AG20443 (cell line): Measurements from ENCODE around the gene GRM8.
"Not testable (repeated sequence)": the region's sequence is repeated elsewhere in the genome, so short reads cannot be mapped to it uniquely, and the experiment has no call there.

Source experiments
- DNase-seq: peaks from one replicate; pipeline ENCODE4 v3.0.0; 2012; ENCODE audit warnings: low spot score, mixed read lengths

The GRM8 gene

DNA sequence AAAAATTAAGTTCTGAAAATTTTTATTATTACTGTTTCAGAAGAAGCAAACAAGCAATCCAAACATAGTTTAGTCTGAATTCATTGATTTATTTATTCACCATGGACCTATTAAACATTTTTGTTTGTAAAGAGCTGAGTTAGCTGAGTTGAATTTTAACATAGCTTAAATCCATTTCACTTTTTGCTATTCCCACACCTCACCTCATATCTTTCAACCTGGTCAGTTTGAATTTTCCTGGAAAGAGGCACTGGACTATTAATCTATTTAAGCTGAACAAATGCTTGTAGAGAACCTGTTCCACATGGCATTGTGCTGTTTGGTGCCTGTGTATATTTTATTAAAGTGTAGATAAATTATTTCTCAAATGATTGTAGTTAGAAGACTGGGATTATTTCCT is 344.2 kb downstream of the GRM8 start:
- not testable (repeated sequence) for DNase-seq

- DNase-seq = not testable (repeated sequence)
Observed at GRCh38 chr7:126907657-126908056, 345.1 kb downstream of the GRM8 start.

GRCh38 chr7:126905255-126905654 is 347.5 kb downstream of the GRM8 start:
- DNase-seq = not testable (repeated sequence)

DNA sequence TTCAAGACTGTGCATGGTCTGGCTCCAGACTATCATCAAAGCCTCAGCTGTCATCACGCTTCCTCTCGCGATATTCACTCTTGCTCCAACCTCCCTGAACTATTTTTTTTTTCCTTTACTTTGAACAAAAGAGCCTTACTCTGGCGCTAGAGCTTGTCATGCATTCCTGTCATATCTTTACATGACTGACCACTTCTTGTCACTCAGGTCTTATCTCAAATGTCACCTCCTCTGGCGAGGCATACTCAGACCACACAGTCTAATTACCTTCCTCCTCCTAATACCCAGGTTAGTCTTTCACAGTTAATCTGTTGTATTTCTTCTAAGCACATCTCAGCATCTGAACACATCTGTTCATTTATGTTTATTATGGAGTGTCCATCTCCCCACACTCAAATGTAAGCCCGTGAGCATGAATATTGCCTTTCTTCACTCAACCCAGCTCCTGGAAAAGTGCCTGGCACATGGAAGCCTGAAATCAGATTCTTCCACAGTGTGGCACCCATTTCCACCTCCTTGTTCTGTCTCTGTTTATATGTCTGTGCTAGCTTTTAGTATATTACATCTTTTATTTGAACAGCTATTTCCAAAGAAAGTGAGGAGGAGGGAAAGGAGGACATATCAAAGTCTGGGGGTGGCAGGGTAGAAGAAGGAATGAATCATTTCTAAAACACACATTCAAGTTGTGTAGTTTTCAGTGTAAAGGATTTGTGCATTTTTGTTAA is 351.5 kb downstream of the GRM8 start:
- DNase-seq = not testable (repeated sequence)

GRCh38 chr7:126887980-126888379 is 364.8 kb downstream of the GRM8 start:
- not testable (repeated sequence) for DNase-seq

DNA sequence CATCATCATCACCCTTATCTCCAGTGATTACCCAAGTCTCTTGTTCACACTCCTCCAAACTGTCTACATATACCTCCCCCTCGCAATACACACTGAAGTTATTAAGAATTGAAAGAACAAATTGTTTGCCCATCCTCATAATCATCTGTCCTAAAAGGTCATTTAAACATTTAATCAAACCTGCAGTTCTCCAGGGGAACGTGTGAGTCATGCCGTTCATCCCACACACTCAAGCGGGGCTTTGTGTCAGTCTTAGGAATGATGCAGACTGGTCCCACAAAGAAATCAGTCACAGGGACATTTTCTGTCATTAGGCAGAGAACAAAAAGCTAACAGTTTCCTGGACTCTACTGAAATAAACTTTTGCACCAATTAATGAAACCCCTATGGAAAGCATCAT is 365.2 kb downstream of the GRM8 start:
- DNase-seq = not testable (repeated sequence)

GRCh38 chr7:126882730-126883129 is 370.0 kb downstream of the GRM8 start:
- DNase-seq = not testable (repeated sequence)

- not testable (repeated sequence) for DNase-seq
Observed at GRCh38 chr7:126881908-126882307, 370.8 kb downstream of the GRM8 start.

GRCh38 chr7:126881315-126881714 is 371.4 kb downstream of the GRM8 start:
- DNase-seq = no peak

GRCh38 chr7:126876536-126876935 is 376.2 kb downstream of the GRM8 start:
- DNase-seq = not testable (repeated sequence)

GRCh38 chr7:126856691-126857291 is 395.9 kb downstream of the GRM8 start:
- no peak for DNase-seq

GRCh38 chr7:126845331-126845730 is 407.4 kb downstream of the GRM8 start:
- DNase-seq = no peak

- no peak for DNase-seq
Observed at GRCh38 chr7:126843883-126844282, 408.9 kb downstream of the GRM8 start.

GRCh38 chr7:126843336-126843735 is 409.4 kb downstream of the GRM8 start:
- no peak for DNase-seq

- no peak for DNase-seq
Observed at GRCh38 chr7:126842451-126842850, 410.3 kb downstream of the GRM8 start.

- no peak for DNase-seq
Observed at GRCh38 chr7:126840869-126841268, 411.9 kb downstream of the GRM8 start.

GRCh38 chr7:126839624-126840023 is 413.1 kb downstream of the GRM8 start:
- no peak for DNase-seq

GRCh38 chr7:126838194-126838593 is 414.5 kb downstream of the GRM8 start:
- DNase-seq = no peak

GRCh38 chr7:126831241-126831640 is 421.5 kb downstream of the GRM8 start:
- not testable (repeated sequence) for DNase-seq

DNA sequence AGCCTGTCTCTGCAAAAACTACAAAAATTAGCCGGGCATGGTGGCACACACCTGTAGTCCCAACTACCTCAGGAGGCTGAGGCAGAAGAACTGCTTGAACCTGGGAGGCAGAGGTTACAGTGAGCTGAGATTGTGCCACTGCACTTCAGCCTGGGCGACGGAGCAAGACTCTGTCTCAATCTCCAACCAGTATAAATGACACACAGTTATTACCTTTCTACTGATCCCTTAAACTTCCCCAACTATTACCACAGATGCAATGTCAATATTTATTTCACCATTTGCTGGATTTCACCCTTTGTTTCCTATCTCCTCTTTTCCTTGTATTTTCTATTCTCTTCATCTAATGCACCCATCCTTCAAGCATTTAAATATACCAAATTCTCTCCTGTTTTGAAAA is 431.8 kb downstream of the GRM8 start:
- no peak for DNase-seq

- DNase-seq = no peak
Observed at GRCh38 chr7:126819197-126819484, 433.6 kb downstream of the GRM8 start.

- no peak for DNase-seq
Observed at GRCh38 chr7:126818393-126819196, 434.1 kb downstream of the GRM8 start.

- DNase-seq = no peak
Observed at GRCh38 chr7:126809188-126809587, 443.6 kb downstream of the GRM8 start.
